ENCODE data around the gene PRDM16. TPM values are rescaled to one million over a fixed set of nuclear protein-coding genes. Genes with fewer than 3 reads are reported as not detected.

PRDM16 gene
- total and polyA plus RNA-seq, 3 donors from 2014 or later, result 2.1 to 5.6 (median 4.7) TPM

DNA sequence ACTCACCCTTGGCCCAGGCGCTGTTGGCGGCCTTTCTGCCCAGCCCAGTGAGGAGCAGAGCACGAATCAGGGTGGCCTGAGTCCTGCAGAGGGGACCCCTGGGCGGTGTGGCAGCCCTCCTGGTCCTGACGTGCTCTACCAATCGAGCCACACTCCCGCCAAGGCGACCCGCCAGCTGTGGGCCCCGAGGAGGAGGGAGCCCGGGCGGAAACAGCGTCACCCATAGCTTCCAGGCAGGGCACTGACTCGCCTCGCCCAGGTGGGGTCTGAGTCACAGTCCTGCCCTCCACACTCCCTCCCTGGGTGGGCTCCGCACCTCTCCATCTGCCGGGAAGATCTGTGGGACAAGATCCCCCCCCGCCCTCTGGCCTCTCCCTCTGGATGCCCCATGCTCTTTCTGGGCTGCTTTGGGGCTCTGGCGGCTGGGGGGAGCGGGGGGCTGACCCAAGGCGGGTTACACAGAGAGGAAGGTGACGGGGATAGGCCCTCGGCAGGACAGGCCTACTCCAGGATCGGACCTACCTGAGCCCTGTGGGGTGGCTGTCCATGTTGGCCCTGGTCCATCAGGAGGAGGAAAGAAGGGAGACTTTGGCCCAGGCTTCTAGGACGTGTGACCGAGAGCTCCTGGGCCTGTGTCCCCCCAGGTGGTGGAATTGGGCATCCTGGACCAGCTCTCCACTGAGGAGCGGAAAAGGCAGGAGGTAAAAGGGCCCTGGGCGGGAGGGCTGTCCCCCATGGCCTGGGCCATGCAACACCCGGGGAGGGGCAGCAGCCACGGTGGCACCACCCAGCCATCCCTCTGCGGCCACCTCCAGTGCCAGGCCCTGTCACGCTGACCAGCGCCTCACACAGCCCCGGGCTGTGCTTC, 399.5 kb downstream of the PRDM16 start:
- Histone ChIP-seq H3K9me3 (no peaks in the 10 kb centered on the region), H3K4me1 (peaks cover 17% of the 10 kb centered on the region), H3K4me3 (no peak overlapping the region), H3K36me3 (ENCODE audit: low read depth, missing control alignments) (no peaks in the 10 kb centered on the region), H3K27ac (no peak overlapping the region), H3K27me3 (no peaks in the 10 kb centered on the region)
- TF ChIP-seq, protein P1, sequence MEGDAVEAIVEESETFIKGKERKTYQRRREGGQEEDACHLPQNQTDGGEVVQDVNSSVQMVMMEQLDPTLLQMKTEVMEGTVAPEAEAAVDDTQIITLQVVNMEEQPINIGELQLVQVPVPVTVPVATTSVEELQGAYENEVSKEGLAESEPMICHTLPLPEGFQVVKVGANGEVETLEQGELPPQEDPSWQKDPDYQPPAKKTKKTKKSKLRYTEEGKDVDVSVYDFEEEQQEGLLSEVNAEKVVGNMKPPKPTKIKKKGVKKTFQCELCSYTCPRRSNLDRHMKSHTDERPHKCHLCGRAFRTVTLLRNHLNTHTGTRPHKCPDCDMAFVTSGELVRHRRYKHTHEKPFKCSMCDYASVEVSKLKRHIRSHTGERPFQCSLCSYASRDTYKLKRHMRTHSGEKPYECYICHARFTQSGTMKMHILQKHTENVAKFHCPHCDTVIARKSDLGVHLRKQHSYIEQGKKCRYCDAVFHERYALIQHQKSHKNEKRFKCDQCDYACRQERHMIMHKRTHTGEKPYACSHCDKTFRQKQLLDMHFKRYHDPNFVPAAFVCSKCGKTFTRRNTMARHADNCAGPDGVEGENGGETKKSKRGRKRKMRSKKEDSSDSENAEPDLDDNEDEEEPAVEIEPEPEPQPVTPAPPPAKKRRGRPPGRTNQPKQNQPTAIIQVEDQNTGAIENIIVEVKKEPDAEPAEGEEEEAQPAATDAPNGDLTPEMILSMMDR (IDR thresholded peaks at IDR 0.05), result no peak
- TF ChIP-seq POLR2A (IDR thresholded peaks at IDR 0.05), result no peak
- intact Hi-C loops (cut with DNase I; ENCODE audit: low total_unique reads), result no loop called here
- DNase-seq, result no peak
- 88 to 90% methylated on average over 32 to 34 of the region's 34 CpGs for WGBS, 2 donors

DNA sequence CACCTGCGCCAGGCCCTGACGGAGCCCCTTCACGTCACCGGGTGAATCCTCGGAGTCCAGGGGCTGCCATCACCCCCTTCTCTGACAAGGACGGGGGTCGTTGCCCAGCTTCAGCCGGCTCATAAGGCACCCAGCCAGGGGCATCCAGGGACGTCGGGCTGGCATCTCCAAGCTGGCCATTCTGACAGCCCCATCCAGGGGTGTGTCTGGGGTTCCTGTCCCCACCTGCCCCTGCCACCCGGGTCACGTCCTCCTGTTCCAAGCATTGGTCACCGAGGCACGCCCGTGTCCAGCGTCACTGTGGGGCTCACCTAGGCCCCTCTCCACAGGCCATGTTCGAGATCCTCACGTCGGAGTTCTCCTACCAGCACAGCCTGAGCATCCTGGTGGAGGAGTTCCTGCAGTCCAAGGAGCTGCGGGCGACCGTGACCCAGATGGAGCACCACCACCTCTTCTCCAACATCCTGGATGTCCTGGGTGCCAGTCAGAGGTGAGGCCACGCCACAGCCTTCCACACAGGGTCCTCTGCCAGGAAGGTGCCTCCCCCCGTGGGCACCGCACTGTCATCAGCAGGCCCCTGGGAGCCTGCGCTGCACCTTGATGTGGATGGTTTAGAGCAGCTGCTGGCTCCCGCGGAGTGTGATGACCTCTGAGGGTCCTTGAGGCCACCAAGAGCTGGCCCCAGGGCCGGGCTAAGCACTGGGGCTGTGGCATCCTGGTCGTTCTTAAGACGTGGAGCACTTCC, 400.3 kb downstream of the PRDM16 start:
- no peaks in the 10 kb centered on the region for H3K9me3 ChIP-seq
- no peak overlapping the region for H3K27ac ChIP-seq
- no peak for DNase-seq
- no peaks in the 10 kb centered on the region for H3K36me3 ChIP-seq (ENCODE audit: low read depth, missing control alignments)
- 91 to 94% methylated on average over 4 to 29 of the region's 31 CpGs for WGBS, 2 donors
- no peak for TF ChIP-seq POLR2A (IDR thresholded peaks at IDR 0.05)
- TF ChIP-seq, protein P1 (IDR thresholded peaks at IDR 0.05), result no peak
- H3K4me1 ChIP-seq, result peaks cover 17% of the 10 kb centered on the region
- intact Hi-C loops (cut with DNase I; ENCODE audit: low total_unique reads), result no loop called here
- H3K27me3 ChIP-seq, result no peaks in the 10 kb centered on the region
- H3K4me3 ChIP-seq, result no peak overlapping the region

DNA sequence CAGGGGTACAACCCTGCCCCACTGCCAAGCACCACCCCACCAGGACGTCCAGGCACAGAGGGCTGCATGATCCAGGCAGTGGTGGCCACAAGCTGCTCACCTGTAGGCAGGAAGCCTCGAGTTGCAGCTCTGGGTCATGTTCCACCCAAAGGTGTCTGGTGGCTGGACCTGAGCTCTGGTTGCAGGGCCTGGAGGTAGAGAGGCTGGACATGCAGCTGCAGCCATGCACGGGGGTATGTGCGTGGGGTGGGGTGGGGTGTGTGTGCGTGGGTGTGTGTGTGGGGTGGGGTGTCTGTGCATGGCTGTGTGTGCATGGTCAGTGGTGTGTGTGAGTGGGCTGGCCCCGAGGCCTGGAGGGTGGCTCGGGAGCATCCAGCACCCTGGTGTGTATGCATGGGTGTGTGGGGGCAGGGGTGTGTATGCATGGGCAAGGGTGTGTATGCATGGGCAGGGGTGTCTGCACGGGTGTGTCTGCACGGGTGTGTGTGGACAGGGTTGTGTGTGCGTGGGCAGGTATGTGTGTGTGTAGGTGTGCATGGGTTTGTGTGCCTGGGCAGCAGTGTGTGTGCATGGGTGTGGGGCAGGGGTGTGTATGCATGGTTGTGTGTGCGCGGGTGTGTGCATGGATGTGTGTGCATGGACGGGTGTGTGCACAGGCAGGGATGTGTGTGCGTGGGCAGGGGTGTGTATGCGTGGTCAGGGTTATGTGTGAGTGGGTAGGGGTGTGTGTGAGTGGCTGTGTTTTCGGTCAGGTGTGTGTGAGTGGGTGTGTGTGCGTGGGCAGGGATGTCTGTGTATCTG, 401.0 kb downstream of the PRDM16 start:
- 86 to 91% methylated on average over 16 to 17 of the region's 17 CpGs for WGBS, 2 donors
- Histone ChIP-seq H3K36me3 (ENCODE audit: low read depth, missing control alignments) (no peaks in the 10 kb centered on the region), H3K9me3 (no peaks in the 10 kb centered on the region), H3K27ac (no peak overlapping the region), H3K4me1 (peaks cover 17% of the 10 kb centered on the region), H3K4me3 (no peak overlapping the region), H3K27me3 (no peaks in the 10 kb centered on the region)
- TF ChIP-seq, protein P1 (IDR thresholded peaks at IDR 0.05), result no peak
- TF ChIP-seq POLR2A (IDR thresholded peaks at IDR 0.05), result no peak
- intact Hi-C loops (cut with DNase I; ENCODE audit: low total_unique reads), result no loop called here
- no peak for DNase-seq

DNA sequence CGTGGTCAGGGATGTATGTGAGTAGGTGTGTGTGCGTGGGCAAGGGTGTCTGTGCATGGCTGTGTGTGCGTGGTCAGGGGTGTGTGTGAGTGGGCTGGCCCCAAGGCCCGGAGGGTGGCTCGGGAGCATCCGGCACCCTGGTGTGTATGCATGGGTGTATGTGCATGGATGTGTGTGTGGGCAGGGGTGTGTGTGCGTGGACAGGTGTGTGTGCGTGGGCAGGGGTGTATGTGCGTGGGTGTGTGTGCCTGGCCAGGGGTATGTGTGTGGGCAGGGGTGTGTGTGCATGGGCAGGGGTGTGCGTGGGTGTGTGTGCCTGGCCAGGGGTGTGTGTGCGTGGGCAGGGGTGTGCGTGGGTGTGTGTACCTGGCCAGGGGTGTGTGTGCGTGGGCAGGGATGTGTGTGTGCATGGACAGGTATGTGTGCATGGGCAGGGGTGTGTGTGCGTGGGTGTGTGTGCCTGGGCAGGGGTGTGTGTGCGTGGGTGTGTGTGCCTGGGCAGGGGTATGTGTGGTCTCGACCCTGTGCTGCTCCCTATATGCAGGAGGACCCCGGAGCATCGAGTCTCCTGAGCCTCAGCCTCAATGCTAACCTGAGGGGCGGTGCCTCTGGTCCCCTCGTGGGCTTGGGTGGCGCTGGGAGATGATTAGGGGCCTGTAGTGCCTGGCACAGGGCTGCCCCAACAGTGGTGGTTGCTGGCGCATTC, 401.8 kb downstream of the PRDM16 start:
- Histone ChIP-seq H3K9me3 (no peaks in the 10 kb centered on the region), H3K4me1 (peaks cover 16% of the 10 kb centered on the region), H3K36me3 (ENCODE audit: low read depth, missing control alignments) (no peaks in the 10 kb centered on the region), H3K27me3 (no peaks in the 10 kb centered on the region), H3K4me3 (no peak overlapping the region), H3K27ac (peak overlapping the region in 1 of 2 donors; percentile 36)
- intact Hi-C loops (cut with DNase I; ENCODE audit: low total_unique reads), result no loop called here
- WGBS, 2 donors, result 85 to 87% methylated on average over 22 of the region's 22 CpGs
- no peak for TF ChIP-seq POLR2A (IDR thresholded peaks at IDR 0.05)
- TF ChIP-seq, protein P1 (IDR thresholded peaks at IDR 0.05), result no peak
- no peak for DNase-seq

Measured in testis (tissue), 3 donors.